Hepatocyte (in vitro differentiated cells): ENCODE results near the gene TAPT1.

ENCODE experiments used
- EZH2phosphoT487 ChIP-seq: fragments of 200-600 bp; sonication (generic); IDR thresholded peaks from one replicate; pipeline ENCODE4 v1.6.1; 2018; ENCODE audit warnings: antibody characterized with exemption, mild to moderate bottlenecking, low read depth, moderate library complexity; ENCODE audit not compliant: unreplicated experiment, severe bottlenecking
- TF ChIP-seq, protein P1 (sequence below): fragments of 200-600 bp; sonication (generic); IDR thresholded peaks from 2 replicates; pipeline ENCODE4 v1.5.1; 2016; ENCODE audit warnings: antibody characterized with exemption, mild to moderate bottlenecking; ENCODE audit not compliant: poor library complexity

- TF ChIP-seq, protein P1, sequence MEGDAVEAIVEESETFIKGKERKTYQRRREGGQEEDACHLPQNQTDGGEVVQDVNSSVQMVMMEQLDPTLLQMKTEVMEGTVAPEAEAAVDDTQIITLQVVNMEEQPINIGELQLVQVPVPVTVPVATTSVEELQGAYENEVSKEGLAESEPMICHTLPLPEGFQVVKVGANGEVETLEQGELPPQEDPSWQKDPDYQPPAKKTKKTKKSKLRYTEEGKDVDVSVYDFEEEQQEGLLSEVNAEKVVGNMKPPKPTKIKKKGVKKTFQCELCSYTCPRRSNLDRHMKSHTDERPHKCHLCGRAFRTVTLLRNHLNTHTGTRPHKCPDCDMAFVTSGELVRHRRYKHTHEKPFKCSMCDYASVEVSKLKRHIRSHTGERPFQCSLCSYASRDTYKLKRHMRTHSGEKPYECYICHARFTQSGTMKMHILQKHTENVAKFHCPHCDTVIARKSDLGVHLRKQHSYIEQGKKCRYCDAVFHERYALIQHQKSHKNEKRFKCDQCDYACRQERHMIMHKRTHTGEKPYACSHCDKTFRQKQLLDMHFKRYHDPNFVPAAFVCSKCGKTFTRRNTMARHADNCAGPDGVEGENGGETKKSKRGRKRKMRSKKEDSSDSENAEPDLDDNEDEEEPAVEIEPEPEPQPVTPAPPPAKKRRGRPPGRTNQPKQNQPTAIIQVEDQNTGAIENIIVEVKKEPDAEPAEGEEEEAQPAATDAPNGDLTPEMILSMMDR: no peak
- TF ChIP-seq EZH2phosphoT487: no peak
Observed at GRCh38 chr4:16122308-16122711, 104.0 kb downstream of the TAPT1 start.
